ENCODE measurements around the gene SLC3A2.
"Not testable (repeated sequence)": the region's sequence is repeated elsewhere in the genome, so short reads cannot be mapped to it uniquely, and the experiment has no call there.

SLC3A2 gene

DNA sequence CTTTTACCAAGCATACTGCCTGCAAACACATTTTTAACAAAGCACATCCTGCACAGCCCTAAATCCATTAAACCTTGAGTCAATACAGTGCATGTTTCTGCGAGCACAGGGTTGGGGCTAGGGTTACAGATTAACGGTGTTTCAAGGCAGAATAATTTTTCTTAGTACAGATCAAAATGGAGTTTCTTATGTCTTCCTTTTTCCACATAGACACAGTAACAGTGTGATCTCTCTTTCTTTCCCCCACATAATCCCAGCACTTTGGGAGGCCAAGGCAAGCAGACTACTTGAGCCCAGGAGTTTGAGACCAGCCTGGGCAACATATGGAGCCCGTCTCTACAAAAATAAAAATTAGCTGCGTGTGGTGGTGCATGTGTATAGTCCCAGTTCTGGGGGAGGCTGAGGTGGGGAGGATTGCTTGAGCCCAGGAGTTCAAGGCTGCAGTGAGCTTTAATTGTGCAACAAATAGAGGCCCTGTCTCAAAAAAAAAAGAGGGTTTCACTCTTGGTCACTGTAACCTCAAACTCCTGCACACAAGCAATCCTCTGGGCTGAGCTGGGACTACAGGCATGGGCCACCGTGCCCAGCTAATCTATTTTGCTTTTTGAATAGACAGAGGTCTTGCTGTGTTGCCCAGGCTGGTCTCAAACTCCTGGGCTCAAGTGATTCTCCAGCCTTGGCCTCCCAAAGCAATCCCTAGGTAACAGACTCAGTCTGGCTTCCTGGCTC is 19.7 kb upstream of the SLC3A2 start:
- DNase-seq (ENCODE audit: low read depth), result no peak
- TF ChIP-seq, protein P1, sequence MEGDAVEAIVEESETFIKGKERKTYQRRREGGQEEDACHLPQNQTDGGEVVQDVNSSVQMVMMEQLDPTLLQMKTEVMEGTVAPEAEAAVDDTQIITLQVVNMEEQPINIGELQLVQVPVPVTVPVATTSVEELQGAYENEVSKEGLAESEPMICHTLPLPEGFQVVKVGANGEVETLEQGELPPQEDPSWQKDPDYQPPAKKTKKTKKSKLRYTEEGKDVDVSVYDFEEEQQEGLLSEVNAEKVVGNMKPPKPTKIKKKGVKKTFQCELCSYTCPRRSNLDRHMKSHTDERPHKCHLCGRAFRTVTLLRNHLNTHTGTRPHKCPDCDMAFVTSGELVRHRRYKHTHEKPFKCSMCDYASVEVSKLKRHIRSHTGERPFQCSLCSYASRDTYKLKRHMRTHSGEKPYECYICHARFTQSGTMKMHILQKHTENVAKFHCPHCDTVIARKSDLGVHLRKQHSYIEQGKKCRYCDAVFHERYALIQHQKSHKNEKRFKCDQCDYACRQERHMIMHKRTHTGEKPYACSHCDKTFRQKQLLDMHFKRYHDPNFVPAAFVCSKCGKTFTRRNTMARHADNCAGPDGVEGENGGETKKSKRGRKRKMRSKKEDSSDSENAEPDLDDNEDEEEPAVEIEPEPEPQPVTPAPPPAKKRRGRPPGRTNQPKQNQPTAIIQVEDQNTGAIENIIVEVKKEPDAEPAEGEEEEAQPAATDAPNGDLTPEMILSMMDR (conservative IDR thresholded peaks at IDR 0.05; ENCODE audit: low read depth, low read length), result no peak
- no peak overlapping the region for H3K4me3 ChIP-seq (ENCODE audit: low read length)

GRCh38 chr11:62861564-62862192 is 19.0 kb upstream of the SLC3A2 start:
- not testable (repeated sequence) for H3K4me3 ChIP-seq (ENCODE audit: low read length); DNase-seq (ENCODE audit: low read depth)

- TF ChIP-seq, protein P1 (conservative IDR thresholded peaks at IDR 0.05; ENCODE audit: low read depth, low read length), result no peak
- DNase-seq (ENCODE audit: low read depth), result no peak
- no peak overlapping the region for H3K4me3 ChIP-seq (ENCODE audit: low read length)
Observed at GRCh38 chr11:62863687-62864335, 16.9 kb upstream of the SLC3A2 start.

DNA sequence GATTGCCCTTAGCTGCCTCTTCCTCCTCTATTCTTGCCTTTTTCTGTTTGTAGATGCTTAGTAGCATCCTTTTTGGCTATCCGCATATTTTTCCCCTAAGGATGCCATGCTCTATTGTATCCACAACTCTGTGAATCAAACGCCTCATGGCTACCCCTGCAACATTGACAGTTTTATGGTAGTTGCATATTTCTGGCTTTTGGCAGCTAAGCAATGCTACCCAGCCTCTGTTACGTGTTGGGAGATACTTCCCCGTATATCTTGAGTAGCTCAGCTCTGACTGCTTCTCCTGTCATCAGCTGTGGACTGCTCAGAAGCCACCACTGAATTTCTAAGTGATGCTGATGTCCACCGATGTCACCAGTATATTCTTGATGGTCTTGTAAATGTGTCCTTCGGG is 15.1 kb upstream of the SLC3A2 start:
- TF ChIP-seq, protein P1 (conservative IDR thresholded peaks at IDR 0.05; ENCODE audit: low read depth, low read length), result no peak
- H3K4me3 ChIP-seq (ENCODE audit: low read length), result no peak overlapping the region

GRCh38 chr11:62874851-62875250 is 5.8 kb upstream of the SLC3A2 start:
- no peak overlapping the region for H3K4me3 ChIP-seq (ENCODE audit: low read length)
- TF ChIP-seq, protein P1 (conservative IDR thresholded peaks at IDR 0.05; ENCODE audit: low read depth, low read length), result no peak
- DNase-seq (ENCODE audit: low read depth), result no peak

More for the DNA sequence above, 15.1 kb upstream of the SLC3A2 start:
- no peak for DNase-seq (ENCODE audit: low read depth)

- H3K4me3 ChIP-seq (ENCODE audit: low read length), result no peak overlapping the region
- peak; percentile 83 for DNase-seq (ENCODE audit: low read depth)
- TF ChIP-seq, protein P1 (conservative IDR thresholded peaks at IDR 0.05; ENCODE audit: low read depth, low read length), result peak; percentile 58
Observed at GRCh38 chr11:62875698-62876478, 4.8 kb upstream of the SLC3A2 start.

GRCh38 chr11:62876712-62877111 is 4.0 kb upstream of the SLC3A2 start:
- no peak for DNase-seq (ENCODE audit: low read depth)
- TF ChIP-seq, protein P1 (conservative IDR thresholded peaks at IDR 0.05; ENCODE audit: low read depth, low read length), result no peak
- no peak overlapping the region for H3K4me3 ChIP-seq (ENCODE audit: low read length)
